HepG2 (cell line): ENCODE measurements around the gene ARPP19. TPM values are rescaled to one million over a fixed set of nuclear protein-coding genes. Genes with fewer than 3 reads are reported as not detected.

Experiments used
- MIER2 ChIP-seq: IDR thresholded peaks from 2 replicates; pipeline ENCODE4 v1.6.1; 2016; ENCODE audit warnings: missing biosample characterization, missing genetic modification reagents
- YEATS2 ChIP-seq: sonication (generic); formaldehyde crosslinking; IDR thresholded peaks from 2 replicates; pipeline ENCODE4 v1.4.0; 2020; ENCODE audit warnings: missing genetic modification reagents, borderline replicate concordance
- polyA plus RNA-seq, 8 experiments: library from polyadenylated mRNA; depleted of rRNA in 3 of 8; stranded (reverse) in 7 of 8; unstranded in 1 of 8; fragments of >200 nt; fragmentation: Illumina TruSeq in 4 of 8; extraction: Trizol in 4 of 8; gene quantifications; 2 replicates each; pipeline versions ENCODE4 v1.2.1 to v1.2.3, GENCODE V29; 2011 to 2016; ENCODE audit warnings: low read depth in 4 of 8, missing spikeins in 1 of 8, mixed read lengths in 1 of 8; ENCODE audit not compliant: insufficient read depth in 1 of 8
- total RNA-seq, 5 experiments: library from RNA; depleted of rRNA; stranded (reverse); fragments of >200 nt; fragmentation: Illumina TruSeq; extraction: Trizol; gene quantifications; 2 replicates each; pipeline ENCODE4 v1.2.3, GENCODE V29; 2016; ENCODE audit warnings: low read depth in 1 of 5
- TF ChIP-seq, protein P1 (sequence below): sonication (generic); formaldehyde crosslinking; IDR thresholded peaks from 2 replicates; pipeline ENCODE4 v1.5.1; 2020; ENCODE audit warnings: mild to moderate bottlenecking, missing genetic modification reagents, moderate library complexity
- TF ChIP-seq, protein P2 (sequence below), 2 experiments: fragments of 450-650 bp in 1 of 2; sonication (generic) in 1 of 2; formaldehyde crosslinking in 1 of 2; IDR thresholded peaks; 2 replicates each; pipeline versions ENCODE4 v1.6.1 to v1.8.0; 2016 to 2022; ENCODE audit warnings: antibody characterized with exemption in 1 of 2, mild to moderate bottlenecking in 1 of 2, missing genetic modification reagents in 1 of 2

Gene ARPP19
- total and polyA plus RNA-seq, 2 of the 13 experiments (the other 11 are each of a cell fraction or from before 2014, with no cell fraction given) = 70.8 to 123 TPM

DNA sequence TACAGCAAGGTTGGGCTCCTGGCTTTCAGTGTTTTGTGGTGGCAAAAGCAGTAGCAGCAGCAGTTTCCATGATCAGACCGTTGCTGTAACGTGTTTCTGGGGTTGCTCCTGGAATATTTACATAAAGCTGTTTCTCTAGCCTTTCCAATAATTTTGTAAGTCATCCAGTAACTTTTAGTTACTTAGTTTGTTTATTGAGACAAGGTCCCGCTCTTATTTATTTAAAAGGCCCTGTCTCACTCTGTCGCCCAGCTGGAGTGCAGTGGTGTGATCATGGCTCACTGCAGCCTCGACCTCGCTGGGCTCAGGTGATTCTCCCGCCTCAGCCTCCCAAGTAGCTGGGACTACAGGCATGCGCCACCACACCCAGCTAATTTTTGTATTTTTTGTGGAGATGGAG lies 31.4 kb downstream of the ARPP19 start (continued):
- TF ChIP-seq, protein P1, sequence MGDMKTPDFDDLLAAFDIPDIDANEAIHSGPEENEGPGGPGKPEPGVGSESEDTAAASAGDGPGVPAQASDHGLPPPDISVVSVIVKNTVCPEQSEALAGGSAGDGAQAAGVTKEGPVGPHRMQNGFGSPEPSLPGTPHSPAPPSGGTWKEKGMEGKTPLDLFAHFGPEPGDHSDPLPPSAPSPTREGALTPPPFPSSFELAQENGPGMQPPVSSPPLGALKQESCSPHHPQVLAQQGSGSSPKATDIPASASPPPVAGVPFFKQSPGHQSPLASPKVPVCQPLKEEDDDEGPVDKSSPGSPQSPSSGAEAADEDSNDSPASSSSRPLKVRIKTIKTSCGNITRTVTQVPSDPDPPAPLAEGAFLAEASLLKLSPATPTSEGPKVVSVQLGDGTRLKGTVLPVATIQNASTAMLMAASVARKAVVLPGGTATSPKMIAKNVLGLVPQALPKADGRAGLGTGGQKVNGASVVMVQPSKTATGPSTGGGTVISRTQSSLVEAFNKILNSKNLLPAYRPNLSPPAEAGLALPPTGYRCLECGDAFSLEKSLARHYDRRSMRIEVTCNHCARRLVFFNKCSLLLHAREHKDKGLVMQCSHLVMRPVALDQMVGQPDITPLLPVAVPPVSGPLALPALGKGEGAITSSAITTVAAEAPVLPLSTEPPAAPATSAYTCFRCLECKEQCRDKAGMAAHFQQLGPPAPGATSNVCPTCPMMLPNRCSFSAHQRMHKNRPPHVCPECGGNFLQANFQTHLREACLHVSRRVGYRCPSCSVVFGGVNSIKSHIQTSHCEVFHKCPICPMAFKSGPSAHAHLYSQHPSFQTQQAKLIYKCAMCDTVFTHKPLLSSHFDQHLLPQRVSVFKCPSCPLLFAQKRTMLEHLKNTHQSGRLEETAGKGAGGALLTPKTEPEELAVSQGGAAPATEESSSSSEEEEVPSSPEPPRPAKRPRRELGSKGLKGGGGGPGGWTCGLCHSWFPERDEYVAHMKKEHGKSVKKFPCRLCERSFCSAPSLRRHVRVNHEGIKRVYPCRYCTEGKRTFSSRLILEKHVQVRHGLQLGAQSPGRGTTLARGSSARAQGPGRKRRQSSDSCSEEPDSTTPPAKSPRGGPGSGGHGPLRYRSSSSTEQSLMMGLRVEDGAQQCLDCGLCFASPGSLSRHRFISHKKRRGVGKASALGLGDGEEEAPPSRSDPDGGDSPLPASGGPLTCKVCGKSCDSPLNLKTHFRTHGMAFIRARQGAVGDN (CRISPR knock-in tag) = peak; percentile 25; the same call in 1 of the 2 replicates
- TF ChIP-seq MIER2 (CRISPR knock-in tag) = no peak
- TF ChIP-seq YEATS2 (CRISPR knock-in tag) = no peak
- TF ChIP-seq, protein P2, sequence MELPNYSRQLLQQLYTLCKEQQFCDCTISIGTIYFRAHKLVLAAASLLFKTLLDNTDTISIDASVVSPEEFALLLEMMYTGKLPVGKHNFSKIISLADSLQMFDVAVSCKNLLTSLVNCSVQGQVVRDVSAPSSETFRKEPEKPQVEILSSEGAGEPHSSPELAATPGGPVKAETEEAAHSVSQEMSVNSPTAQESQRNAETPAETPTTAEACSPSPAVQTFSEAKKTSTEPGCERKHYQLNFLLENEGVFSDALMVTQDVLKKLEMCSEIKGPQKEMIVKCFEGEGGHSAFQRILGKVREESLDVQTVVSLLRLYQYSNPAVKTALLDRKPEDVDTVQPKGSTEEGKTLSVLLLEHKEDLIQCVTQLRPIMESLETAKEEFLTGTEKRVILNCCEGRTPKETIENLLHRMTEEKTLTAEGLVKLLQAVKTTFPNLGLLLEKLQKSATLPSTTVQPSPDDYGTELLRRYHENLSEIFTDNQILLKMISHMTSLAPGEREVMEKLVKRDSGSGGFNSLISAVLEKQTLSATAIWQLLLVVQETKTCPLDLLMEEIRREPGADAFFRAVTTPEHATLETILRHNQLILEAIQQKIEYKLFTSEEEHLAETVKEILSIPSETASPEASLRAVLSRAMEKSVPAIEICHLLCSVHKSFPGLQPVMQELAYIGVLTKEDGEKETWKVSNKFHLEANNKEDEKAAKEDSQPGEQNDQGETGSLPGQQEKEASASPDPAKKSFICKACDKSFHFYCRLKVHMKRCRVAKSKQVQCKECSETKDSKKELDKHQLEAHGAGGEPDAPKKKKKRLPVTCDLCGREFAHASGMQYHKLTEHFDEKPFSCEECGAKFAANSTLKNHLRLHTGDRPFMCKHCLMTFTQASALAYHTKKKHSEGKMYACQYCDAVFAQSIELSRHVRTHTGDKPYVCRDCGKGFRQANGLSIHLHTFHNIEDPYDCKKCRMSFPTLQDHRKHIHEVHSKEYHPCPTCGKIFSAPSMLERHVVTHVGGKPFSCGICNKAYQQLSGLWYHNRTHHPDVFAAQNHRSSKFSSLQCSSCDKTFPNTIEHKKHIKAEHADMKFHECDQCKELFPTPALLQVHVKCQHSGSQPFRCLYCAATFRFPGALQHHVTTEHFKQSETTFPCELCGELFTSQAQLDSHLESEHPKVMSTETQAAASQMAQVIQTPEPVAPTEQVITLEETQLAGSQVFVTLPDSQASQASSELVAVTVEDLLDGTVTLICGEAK (IDR thresholded peaks at IDR 0.05) = no peak
- TF ChIP-seq, protein P2 (CRISPR knock-in tag; IDR thresholded peaks at IDR 0.05) = 0 out of 2 replicates have a peak, but pooled peaks have one; percentile 18
